Sigmoid colon (tissue), 7 donors: ENCODE results near the gene REC8. TPM values are rescaled to one million over a fixed set of nuclear protein-coding genes. Genes with fewer than 3 reads are reported as not detected.

ENCODE experiments used
- DNase-seq: peaks from one replicate; pipeline ENCODE4 v3.0.0-alpha.2; 2019
- H3K27ac ChIP-seq, 4 donors: fragments of 200-600 bp; sonication (generic); one replicate each; pipeline ENCODE4 v1.5.1; 2016 to 2019; ENCODE audit warnings: mild to moderate bottlenecking in 1 of 4
- H3K27me3 ChIP-seq, 3 donors: fragments of 200-600 bp; sonication (generic); one replicate each; pipeline ENCODE4 v1.5.1; 2019; ENCODE audit warnings: mild to moderate bottlenecking in 1 of 3
- H3K36me3 ChIP-seq, 4 donors: fragments of 200-600 bp; sonication (generic); one replicate each; pipeline ENCODE4 v1.5.1; 2016 to 2019
- H3K4me1 ChIP-seq, 4 donors: fragments of 200-600 bp; sonication (generic); one replicate each; pipeline ENCODE4 v1.5.1; 2017 to 2019
- H3K4me3 ChIP-seq, 4 donors: fragments of 200-600 bp; sonication (generic); one replicate each; pipeline ENCODE4 v1.5.1; 2017 to 2019; ENCODE audit warnings: mild to moderate bottlenecking in 2 of 4, moderate library complexity in 1 of 4
- H3K9me3 ChIP-seq, 4 donors: fragments of 200-600 bp in 3 of 4; sonication (generic) in 3 of 4; one replicate each; pipeline versions ENCODE4 v1.5.1 to v1.6.1; 2013 to 2019
- EP300 ChIP-seq, 4 donors: sonication (generic); formaldehyde crosslinking; IDR thresholded peaks; one replicate each; pipeline ENCODE4 v1.6.1; 2017; ENCODE audit warnings: antibody characterized with exemption in 4 of 4
- POLR2A ChIP-seq, 2 donors: fragments of 450-650 bp; IDR thresholded peaks; one replicate each; pipeline ENCODE4 v1.6.1; 2016; ENCODE audit warnings: antibody characterized with exemption in 2 of 2, mild to moderate bottlenecking in 2 of 2, moderate library complexity in 2 of 2
- POLR2AphosphoS5 ChIP-seq, 4 donors: sonication (generic); formaldehyde crosslinking; IDR thresholded peaks; one replicate each; pipeline ENCODE4 v1.6.1; 2017; ENCODE audit warnings: antibody characterized with exemption in 4 of 4
- WGBS, 2 donors: extraction: QIAGEN DNeasy Blood & Tissue Kit; methylation state at CpG; one replicate each; pipeline ENCODE4 v1.1.7; 2013; 5-methylcytosine and 5-hydroxymethylcytosine counted together
- intact Hi-C: fragments of 100-400 bp; cut with DNase I; formaldehyde crosslinking; loops from one replicate; pipeline ENCODE4 v1.15.1; 2023
- polyA plus RNA-seq, 3 donors: library from polyadenylated mRNA; stranded (reverse); fragments of 200-250 nt; gene quantifications; one replicate each; pipeline ENCODE4 v1.2.3, GENCODE V29; 2013
- total RNA-seq, 4 donors: library from RNA; depleted of rRNA; stranded (reverse); fragments of >200 nt; gene quantifications; one replicate each; pipeline ENCODE4 v1.1.0, GENCODE V29; 2016
- TF ChIP-seq, protein P1 (sequence below), 4 experiments: fragments of 450-650 bp in 3 of 4; fragments of 200-600 bp in 1 of 4; IDR thresholded peaks; one replicate each; pipeline ENCODE4 v1.5.1; 2016 to 2019; ENCODE audit warnings: antibody characterized with exemption in 4 of 4, mild to moderate bottlenecking in 3 of 4, moderate library complexity in 2 of 4
- donor health status: healthy with polysubstance abuse.
- donor health status: Bipolar disorder and iron deficiency.
- donor health status: healthy.

Gene REC8
- total and polyA plus RNA-seq, 7 donors: 1.8 to 24.1 (median 6.4) TPM

DNA sequence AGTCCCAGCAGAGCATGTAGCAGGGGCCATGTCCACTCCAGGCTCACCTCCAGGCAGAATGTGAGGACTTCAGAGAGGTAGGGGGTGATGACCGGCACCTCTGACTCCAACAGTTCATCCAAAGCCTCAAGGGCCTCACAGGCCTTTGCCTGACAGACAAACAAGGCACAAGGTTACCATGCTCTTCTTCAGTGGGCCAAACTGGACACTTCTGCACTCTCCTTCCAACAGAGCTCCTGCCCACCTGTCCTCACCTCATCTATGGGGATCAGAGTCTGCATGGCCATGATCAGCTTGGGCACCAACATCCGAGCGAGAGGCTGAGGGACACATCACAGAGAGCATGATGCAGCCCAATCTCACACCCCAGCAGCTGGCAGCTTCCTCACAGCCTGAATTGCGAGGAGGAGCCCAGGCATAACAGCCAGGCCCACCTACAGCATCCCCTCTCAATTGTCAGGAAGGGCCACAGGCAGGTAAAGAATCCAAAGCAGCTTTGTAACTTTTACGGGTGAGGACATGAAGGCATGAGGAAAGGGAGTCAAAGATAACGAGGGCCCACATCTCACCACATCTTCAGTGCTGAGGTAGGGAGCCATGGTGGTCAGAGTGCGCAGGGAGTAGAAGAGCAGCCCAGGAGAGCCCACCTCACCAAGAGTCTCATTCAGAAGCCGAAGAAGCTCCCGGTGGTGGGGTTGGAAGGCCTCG, 15.1 kb downstream of the REC8 start:
- intact Hi-C loops: no loop called here
- WGBS, 2 donors: 94 to 95% methylated on average over 10 of the region's 10 CpGs

DNA sequence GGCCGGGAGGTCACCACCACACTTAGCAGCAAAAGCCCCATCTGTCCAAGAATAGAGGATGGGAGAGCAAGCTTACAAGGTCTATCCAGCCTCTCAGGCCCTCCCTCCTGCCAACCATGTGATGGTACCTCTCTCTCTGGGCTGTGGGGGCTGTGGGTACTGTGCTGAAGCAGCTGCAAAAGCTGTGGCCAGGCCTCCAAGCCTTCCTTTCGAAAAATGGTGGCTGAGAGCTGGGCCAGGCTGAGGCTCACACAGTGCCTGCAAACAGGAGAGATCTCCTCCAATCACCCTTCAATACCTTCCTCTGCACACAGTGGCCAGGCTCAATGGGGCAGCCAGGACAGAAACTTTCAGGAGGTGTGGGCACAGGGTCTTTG, 15.6 kb downstream of the REC8 start:
- H3K27ac ChIP-seq: peak overlapping the region in 2 of 4 donors; percentile 74 to 84
- H3K27me3 ChIP-seq: no peaks in the 10 kb centered on the region
- no peak for TF ChIP-seq EP300 (IDR thresholded peaks at IDR 0.05)
- no peak for TF ChIP-seq POLR2AphosphoS5 (IDR thresholded peaks at IDR 0.05)
- TF ChIP-seq, protein P1, sequence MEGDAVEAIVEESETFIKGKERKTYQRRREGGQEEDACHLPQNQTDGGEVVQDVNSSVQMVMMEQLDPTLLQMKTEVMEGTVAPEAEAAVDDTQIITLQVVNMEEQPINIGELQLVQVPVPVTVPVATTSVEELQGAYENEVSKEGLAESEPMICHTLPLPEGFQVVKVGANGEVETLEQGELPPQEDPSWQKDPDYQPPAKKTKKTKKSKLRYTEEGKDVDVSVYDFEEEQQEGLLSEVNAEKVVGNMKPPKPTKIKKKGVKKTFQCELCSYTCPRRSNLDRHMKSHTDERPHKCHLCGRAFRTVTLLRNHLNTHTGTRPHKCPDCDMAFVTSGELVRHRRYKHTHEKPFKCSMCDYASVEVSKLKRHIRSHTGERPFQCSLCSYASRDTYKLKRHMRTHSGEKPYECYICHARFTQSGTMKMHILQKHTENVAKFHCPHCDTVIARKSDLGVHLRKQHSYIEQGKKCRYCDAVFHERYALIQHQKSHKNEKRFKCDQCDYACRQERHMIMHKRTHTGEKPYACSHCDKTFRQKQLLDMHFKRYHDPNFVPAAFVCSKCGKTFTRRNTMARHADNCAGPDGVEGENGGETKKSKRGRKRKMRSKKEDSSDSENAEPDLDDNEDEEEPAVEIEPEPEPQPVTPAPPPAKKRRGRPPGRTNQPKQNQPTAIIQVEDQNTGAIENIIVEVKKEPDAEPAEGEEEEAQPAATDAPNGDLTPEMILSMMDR (IDR thresholded peaks at IDR 0.05): no peak
- TF ChIP-seq POLR2A (IDR thresholded peaks at IDR 0.05): no peak
- peaks cover 0 to 22% (median 19%) of the 10 kb centered on the region in 4 donors for H3K4me1 ChIP-seq
- peaks cover 0 to 65% (median 43%) of the 10 kb centered on the region in 4 donors for H3K36me3 ChIP-seq
- H3K9me3 ChIP-seq: no peaks in the 10 kb centered on the region
- intact Hi-C loops: no loop called here
- H3K4me3 ChIP-seq: peak overlapping the region in 2 of 4 donors; percentile 58 to 66
- 87 to 89% methylated on average over 2 of the region's 2 CpGs for WGBS, 2 donors
- no peak for DNase-seq

More for the DNA sequence above, 15.1 kb downstream of the REC8 start:
- Histone ChIP-seq H3K4me3 (no peak overlapping the region), H3K4me1 (peaks cover 0 to 22% (median 19%) of the 10 kb centered on the region in 4 donors), H3K27ac (no peak overlapping the region), H3K27me3 (no peaks in the 10 kb centered on the region), H3K36me3 (peaks cover 0 to 65% (median 40%) of the 10 kb centered on the region in 4 donors), H3K9me3 (no peaks in the 10 kb centered on the region)
- TF ChIP-seq EP300 (IDR thresholded peaks at IDR 0.05): no peak
- TF ChIP-seq POLR2AphosphoS5 (IDR thresholded peaks at IDR 0.05): no peak
- no peak for TF ChIP-seq POLR2A (IDR thresholded peaks at IDR 0.05)
- DNase-seq: no peak

GRCh38 chr14:24188251-24189058, 16.6 kb downstream of the REC8 start, which contains the start of gene IPO4:
IPO4 (minus strand) TSS chr14:24188816; CDS start chr14:24188787, 29 bp downstream.
- H3K4me3 ChIP-seq: peak within 1 kb of the TSS; percentile 48 to 67 (median 62)
- TF ChIP-seq EP300 (IDR thresholded peaks at IDR 0.05) (peak in 1 of 4 donors; percentile 78), POLR2A (IDR thresholded peaks at IDR 0.05) (peak in 1 of 2 donors; percentile 29), POLR2AphosphoS5 (IDR thresholded peaks at IDR 0.05) (peak; percentile 54 to 79 (median 68))
- TF ChIP-seq, protein P1 (IDR thresholded peaks at IDR 0.05): no peak
- peaks cover 0 to 22% (median 19%) of the 10 kb centered on the region in 4 donors for H3K4me1 ChIP-seq
- no peaks in the 10 kb centered on the region for H3K9me3 ChIP-seq
- H3K27me3 ChIP-seq: no peaks in the 10 kb centered on the region
- DNase-seq: peak; percentile 99
- 0 to 1% methylated on average over 65 of the region's 65 CpGs for WGBS, 2 donors
- H3K36me3 ChIP-seq: peaks cover 0 to 65% (median 42%) of the 10 kb centered on the region in 4 donors
- intact Hi-C loops: loop anchor here (2.0 kb wide), 1 partner anchor 28 kb away; the partner anchor contains the start of gene IRF9
- peak within 1 kb of the TSS; percentile 73 to 84 (median 76) for H3K27ac ChIP-seq

DNA sequence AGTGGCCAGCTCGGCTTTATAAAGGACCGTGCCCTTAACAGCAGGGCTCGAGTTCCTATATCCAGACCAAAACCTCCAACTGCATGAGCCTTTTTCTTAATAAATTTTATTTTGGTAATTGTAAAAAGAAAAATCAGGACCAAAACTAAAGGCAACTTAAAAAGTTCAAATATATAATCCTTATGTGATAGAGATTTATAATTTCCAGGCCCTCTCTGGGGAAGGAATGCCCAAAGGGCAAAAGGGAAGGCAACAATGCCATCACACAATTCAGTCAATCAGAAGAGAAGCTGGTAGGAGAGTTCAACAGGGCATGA, 17.1 kb downstream of the REC8 start:
- H3K9me3 ChIP-seq: no peaks in the 10 kb centered on the region
- peaks cover 0 to 24% (median 20%) of the 10 kb centered on the region in 4 donors for H3K4me1 ChIP-seq
- H3K4me3 ChIP-seq: peak overlapping the region in 3 of 4 donors; percentile 58 to 67 (median 66)
- WGBS, 2 donors: 1 to 3% methylated on average over 3 of the region's 3 CpGs
- peaks cover 0 to 60% (median 38%) of the 10 kb centered on the region in 4 donors for H3K36me3 ChIP-seq
- TF ChIP-seq POLR2A (IDR thresholded peaks at IDR 0.05) (no peak), POLR2AphosphoS5 (IDR thresholded peaks at IDR 0.05) (no peak), EP300 (IDR thresholded peaks at IDR 0.05) (no peak)
- TF ChIP-seq, protein P1 (IDR thresholded peaks at IDR 0.05): no peak
- no peaks in the 10 kb centered on the region for H3K27me3 ChIP-seq
- no peak for DNase-seq
- intact Hi-C loops: loop anchor here (2.0 kb wide), 1 partner anchor 28 kb away; the partner anchor contains the start of gene IRF9
- peak overlapping the region; percentile 73 to 84 (median 76) for H3K27ac ChIP-seq
